GM15510 (cell line): ENCODE data around the gene SLC6A17.

ENCODE experiments used
- POLR2A ChIP-seq: IDR thresholded peaks from 3 replicates; pipeline ENCODE4 v1.6.1; 2011; ENCODE audit warnings: borderline replicate concordance; ENCODE audit not compliant: insufficient read length; ENCODE audit errors: extremely low read depth

The SLC6A17 gene

GRCh38 chr1:110160538-110161100 lies 10.3 kb downstream of the SLC6A17 start:
- no peak for TF ChIP-seq POLR2A

DNA sequence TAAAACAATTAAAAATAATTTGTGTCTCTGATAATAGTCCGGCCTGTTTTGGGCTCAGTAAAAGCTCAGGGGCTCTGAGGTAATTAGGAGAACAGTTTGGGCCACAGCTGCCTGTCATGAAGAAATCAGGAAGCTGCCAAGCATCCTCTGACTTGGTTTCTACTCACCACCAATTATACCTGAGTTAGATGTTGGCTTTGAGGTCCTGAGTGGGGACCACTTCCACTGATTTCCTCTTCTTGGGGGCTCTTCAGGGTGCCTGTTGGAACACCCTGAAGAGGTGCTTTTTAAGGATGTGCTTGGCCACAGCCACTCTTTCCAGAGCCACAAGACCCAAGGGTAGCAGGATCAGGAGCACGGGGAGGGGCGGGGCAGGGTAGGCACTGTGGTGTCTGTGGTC lies 10.9 kb downstream of the SLC6A17 start:
- no peak for TF ChIP-seq POLR2A

DNA sequence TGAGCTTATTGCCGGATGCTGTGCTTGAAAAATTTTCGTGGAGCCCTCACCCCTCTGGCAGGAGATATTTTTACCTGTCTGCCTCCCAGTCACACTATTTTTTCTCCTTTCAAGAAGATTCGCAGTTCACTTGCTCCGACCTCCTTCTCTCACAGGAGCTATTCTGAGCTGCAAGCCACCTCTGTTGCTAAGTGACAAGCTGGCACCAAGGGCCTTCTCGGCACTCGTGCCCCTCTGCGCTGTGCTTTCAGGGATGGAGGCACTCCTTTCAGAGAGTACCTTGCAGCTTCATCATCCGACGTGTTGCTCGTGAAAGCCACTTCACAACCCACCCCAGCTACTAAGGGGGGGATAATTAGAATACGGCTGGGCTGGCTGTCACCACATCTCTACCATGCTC lies 11.6 kb downstream of the SLC6A17 start:
- no peak for TF ChIP-seq POLR2A

GRCh38 chr1:110163591-110163990 lies 13.3 kb downstream of the SLC6A17 start:
- TF ChIP-seq POLR2A = no peak

DNA sequence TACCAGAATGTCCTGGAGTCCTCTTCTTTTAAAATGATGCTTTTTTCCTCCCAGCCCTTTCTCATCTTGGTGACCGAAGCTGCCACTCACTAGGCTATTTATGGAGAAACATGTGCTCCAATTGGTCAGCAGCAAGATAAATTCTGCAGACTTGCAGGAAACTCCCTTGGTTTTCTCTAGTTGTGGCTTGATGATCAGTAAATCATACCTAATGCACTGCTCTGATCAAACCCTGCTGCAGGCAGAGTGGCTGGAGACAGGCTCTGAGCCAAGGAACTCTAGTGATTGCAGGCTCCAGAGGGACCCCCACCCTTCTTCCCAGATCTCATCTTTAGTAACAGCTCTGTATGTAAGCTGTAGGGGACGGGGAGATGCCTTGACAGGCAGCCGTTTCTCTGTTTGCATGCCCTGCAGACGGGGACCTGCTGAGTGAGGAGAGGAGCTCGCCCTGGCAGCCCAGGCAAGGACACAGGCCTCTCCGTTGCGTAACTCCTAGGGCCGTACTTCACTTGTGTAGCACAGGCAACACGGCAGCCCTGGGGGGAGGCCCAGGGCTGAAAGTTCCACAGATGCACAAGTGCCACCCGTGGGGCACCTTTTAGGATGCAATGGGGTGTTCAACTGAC lies 14.5 kb downstream of the SLC6A17 start:
- TF ChIP-seq POLR2A = no peak

- no peak for TF ChIP-seq POLR2A
Measured at GRCh38 chr1:110165761-110166231, 15.5 kb downstream of the SLC6A17 start.

DNA sequence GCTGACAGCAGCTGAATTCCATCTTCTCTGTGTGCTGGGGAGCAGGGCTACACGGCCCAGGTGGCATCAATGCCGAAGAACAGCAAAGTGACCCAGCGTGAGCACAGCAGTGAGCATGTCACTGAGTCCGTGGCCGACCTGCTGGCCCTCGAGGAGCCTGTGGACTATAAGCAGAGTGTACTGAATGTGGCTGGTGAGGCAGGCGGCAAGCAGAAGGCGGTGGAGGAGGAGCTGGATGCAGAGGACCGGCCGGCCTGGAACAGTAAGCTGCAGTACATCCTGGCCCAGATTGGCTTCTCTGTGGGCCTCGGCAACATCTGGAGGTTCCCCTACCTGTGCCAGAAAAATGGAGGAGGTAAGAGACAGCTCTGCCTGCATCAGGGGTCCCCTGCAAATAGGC lies 16.6 kb downstream of the SLC6A17 start:
- TF ChIP-seq POLR2A = no peak

GRCh38 chr1:110170766-110171733 lies 20.8 kb downstream of the SLC6A17 start:
- TF ChIP-seq POLR2A = no peak

- TF ChIP-seq POLR2A = no peak
Measured at GRCh38 chr1:110172001-110172400, 21.7 kb downstream of the SLC6A17 start.

GRCh38 chr1:110173466-110174105 lies 23.3 kb downstream of the SLC6A17 start:
- no peak for TF ChIP-seq POLR2A

GRCh38 chr1:110174961-110175360 lies 24.7 kb downstream of the SLC6A17 start:
- no peak for TF ChIP-seq POLR2A

- no peak for TF ChIP-seq POLR2A
Measured at GRCh38 chr1:110176299-110176956, 26.1 kb downstream of the SLC6A17 start.

GRCh38 chr1:110177775-110178174 lies 27.5 kb downstream of the SLC6A17 start:
- TF ChIP-seq POLR2A = no peak

- TF ChIP-seq POLR2A = no peak
Measured at GRCh38 chr1:110183642-110184167, 33.4 kb downstream of the SLC6A17 start.

GRCh38 chr1:110184446-110184845 lies 34.2 kb downstream of the SLC6A17 start:
- no peak for TF ChIP-seq POLR2A

DNA sequence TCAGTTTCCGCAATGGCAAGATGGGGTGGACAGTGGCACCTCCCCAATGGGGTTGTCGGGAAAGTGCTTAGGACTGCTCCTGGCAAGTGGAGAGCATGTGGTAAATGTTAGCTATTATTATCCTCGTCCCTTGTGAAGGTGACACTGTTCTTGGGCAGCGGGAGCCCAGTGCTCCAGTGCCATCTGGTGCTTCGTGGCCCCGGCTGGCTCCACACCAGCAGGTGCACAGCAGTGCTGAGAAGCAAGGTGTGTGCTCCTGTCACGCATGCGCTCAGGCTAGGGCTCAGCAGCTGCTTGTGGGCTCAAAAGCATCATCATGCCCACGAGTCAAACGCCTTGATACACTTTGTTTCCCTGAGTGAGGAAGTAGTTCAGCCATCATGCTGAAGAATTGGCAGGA lies 34.9 kb downstream of the SLC6A17 start:
- no peak for TF ChIP-seq POLR2A
